Hippocampal formation (tissue), 2 donors: ENCODE data around the gene TRIM64.
"Not testable (repeated sequence)": the region's sequence is repeated elsewhere in the genome, so short reads cannot be mapped to it uniquely, and the experiment has no call there.

Source experiments
- DNase-seq, 2 donors: peaks; one replicate each; lab custom pipeline; 2025; lab: John Stamatoyannopoulos, UW

Gene TRIM64, protein sequence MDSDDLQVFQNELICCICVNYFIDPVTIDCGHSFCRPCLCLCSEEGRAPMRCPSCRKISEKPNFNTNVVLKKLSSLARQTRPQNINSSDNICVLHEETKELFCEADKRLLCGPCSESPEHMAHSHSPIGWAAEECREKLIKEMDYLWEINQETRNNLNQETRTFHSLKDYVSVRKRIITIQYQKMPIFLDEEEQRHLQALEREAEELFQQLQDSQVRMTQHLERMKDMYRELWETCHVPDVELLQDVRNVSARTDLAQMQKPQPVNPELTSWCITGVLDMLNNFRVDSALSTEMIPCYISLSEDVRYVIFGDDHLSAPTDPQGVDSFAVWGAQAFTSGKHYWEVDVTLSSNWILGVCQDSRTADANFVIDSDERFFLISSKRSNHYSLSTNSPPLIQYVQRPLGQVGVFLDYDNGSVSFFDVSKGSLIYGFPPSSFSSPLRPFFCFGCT

DNA sequence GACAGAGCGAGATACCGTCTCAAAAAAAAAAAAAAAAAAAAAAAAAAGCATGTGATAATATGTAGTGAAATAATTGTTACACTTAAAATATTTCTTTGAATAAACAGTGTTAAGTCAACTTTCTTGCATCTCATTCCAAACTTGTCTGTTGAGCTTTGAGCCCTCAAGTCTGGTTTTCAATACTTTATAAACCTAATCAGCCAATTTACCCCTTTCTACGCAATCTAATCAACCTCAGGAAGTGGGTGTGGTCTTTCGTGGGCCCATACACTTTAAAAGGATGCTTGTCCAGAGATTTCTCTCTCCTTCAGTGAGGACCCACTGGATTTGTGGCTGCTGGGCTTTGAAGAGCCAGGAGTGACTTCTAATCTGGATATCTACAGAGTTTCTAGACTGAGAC lies at the start of gene TRIM64:
TRIM64 (plus strand) TSS at position 301 of the 400 bp plus-strand sequence. CDS start 2,467 bp downstream, outside the sequence.
- not testable (repeated sequence) for DNase-seq

DNA sequence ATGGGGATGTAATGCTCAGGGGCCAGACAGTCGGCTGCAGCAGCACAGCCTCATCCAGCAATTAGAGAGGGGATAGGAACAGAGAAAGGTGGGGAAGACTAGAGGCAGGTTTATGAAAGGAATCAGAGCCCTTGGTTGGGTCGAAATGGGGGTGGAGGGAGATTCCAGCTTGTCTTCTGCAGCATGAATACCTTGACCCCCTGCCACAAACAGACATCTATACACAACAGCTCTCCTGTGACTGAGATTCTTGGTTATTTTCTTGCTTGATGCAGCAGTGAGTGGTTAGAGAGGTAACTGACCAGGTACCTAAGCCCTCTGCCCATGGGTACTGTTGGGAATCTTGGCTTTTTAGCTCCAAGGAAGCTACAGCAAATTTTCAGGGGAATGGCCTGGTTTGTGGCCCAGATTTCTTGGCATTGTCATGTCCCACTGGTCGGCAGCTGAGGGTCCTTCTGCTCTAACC lies 43.6 kb upstream of the TRIM64 start, which contains the start of gene TRIM49D1:
TRIM49D1 (minus strand) TSS at position 51 of the 466 bp plus-strand sequence. CDS start 4,535 bp downstream, outside the sequence.
- DNase-seq = no peak

DNA sequence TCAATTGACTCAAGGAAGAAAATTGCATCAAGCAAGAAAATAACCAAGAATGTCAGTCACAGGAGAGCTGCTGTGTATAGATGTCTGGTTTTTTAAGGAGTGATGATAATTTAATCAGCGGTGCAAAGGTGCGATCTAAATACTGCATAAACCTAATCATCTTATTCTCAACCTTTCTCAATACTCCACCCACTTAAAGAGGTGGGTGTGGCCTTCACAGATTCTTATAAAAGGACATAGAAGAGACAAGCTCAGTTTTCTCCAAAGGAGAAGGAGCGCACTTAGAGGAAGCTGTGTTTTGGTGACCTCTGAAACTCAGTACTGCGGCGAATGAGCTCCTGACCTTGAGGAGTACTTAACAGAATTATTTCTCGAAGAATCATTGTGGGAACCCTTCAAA lies 42.1 kb upstream of the TRIM64 start, which contains the start of gene TRIM49D2:
TRIM49D2 (plus strand) TSS at position 301 of the 400 bp plus-strand sequence. CDS start 2,698 bp downstream, outside the sequence.
- not testable (repeated sequence) for DNase-seq

DNA sequence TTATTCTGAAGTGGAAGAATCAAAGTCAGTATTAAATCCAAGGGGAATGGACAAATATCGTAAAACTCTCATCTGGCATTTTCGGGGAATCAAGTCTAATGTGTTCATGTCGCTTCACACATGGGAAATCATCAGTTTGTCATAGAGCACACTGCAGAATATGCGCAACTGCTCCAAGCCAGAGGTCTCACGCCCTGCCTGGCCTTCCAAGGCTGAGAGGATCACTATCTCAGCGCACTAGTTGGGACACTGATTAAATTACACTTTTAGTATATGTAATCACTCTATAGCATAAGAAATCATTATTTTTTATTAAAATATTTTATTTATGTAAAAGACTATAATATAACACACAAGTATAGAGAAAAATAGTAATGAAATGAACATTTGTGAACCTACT lies 5.0 kb upstream of the TRIM64 start:
- not testable (repeated sequence) for DNase-seq
